SU-DHL-6 (cell line): ENCODE data around the gene SPNS3.

Experiments
- CTCF ChIP-seq: fragments of 200-600 bp; sonication (generic); IDR thresholded peaks from one replicate; pipeline ENCODE4 v1.5.1; 2017; ENCODE audit warnings: antibody characterized with exemption, mild to moderate bottlenecking, low read length, moderate library complexity; ENCODE audit not compliant: insufficient read depth, poor library complexity, severe bottlenecking
- EZH2phosphoT487 ChIP-seq: fragments of 200-600 bp; sonication (generic), shearing (Covaris generic); conservative IDR thresholded peaks from 2 replicates; pipeline ENCODE4 v1.6.1; 2018; ENCODE audit warnings: mild to moderate bottlenecking, antibody characterized with exemption, low read length, moderate library complexity, mixed read lengths

GRCh38 chr17:4443476-4443875, 9.7 kb downstream of the SPNS3 start:
- TF ChIP-seq CTCF (no peak), EZH2phosphoT487 (no peak)
